Cardiac septum (tissue), 1 donor: Measurements from ENCODE around the gene RASA1. TPM values are rescaled to one million over a fixed set of nuclear protein-coding genes. Genes with fewer than 3 reads are reported as not detected.
A peak's percentile ranks its signal among the peaks of the same experiment; 100 is the strongest.

Experiments used
- DNase-seq: peaks from one replicate; pipeline ENCODE4 v3.0.0-alpha.2; 2020; ENCODE audit warnings: low spot score
- intact Hi-C: fragments of 100-400 bp; cut with DNase I; formaldehyde crosslinking; loops from one replicate; pipeline ENCODE4 v1.14.0; 2022
- total RNA-seq: library from RNA; stranded (reverse); fragmentation: NEBNext Ultra II Directional; extraction: Animal tissue kit (Norgen Biotek cat#: 25700); gene quantifications from one replicate; pipeline ENCODE4 v1.2.1, GENCODE V29; 2021
- donor health status: DM: no; HTN: no; CAD: no.

RASA1 gene
- total RNA-seq, 1 donor from 2014 or later, result 19.2 TPM

DNA sequence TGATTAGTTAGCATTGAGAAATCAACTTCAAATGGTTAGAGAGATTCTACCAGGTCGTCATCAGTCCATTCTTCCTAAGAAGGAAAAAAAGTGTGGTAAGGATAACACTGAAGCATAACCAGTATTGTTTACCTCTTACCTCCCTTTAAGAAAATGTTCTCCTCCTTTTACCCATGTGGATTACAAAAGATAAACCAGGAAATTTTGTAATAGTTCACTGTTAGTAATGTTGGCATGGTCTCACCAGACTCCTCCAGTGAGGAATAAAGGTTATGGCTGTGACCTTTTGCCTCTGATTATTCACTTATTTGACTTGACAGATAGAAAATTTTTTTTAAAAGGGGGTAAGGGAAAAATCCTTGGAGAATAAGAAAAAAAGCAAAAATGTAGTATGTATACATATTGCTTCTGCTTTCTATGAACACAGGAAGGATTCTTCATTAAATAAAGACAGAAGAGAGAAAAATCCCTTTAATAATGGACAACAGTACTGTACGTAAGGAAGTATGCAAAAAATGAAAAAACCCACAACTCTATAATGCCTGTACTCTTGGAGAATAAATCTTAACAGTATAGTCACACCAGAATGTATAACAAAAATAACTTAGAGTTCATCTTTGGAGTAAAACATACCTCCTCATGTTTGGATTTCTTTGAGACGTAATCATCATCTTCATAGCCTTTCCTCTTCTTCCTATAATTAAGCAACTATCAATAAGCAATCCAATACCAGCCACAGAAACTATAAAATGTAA is 126.9 kb downstream of the RASA1 start:
- DNase-seq, result no peak
- intact Hi-C loops, result loop anchor here (5.0 kb wide), 1 partner anchor 327 kb away; no protein-coding TSS in a partner anchor

DNA sequence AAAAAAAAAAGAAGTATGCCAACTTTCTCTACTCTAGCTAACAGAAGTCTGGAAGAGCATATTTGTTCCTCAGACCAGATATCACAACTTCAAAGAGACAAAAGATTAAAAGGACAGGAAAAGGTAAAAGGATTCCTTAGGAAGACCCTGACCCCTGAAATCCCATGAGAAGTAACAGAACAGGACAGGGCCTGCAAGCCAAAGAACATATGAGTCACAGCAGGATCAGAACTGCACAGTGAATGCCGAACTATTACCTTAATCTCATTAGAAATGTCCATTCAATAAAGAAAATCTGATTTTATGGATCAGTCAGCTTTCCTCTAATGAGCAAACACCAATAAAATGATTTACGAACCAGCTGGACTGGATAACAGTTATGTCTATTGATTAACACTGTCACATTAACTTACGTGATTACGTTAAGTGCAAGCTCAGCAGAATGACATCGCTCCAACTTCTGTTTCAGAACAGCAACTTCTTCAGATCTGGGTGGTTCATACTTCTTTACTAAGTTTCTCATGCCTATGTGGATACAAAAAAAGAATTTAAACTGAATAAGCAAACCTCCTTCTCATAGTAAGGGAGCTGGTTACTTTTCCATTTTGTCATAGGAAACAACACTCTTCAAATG is 131.4 kb downstream of the RASA1 start:
- intact Hi-C loops, result loop anchor here (5.0 kb wide), 1 partner anchor 332 kb away; no protein-coding TSS in a partner anchor

DNA sequence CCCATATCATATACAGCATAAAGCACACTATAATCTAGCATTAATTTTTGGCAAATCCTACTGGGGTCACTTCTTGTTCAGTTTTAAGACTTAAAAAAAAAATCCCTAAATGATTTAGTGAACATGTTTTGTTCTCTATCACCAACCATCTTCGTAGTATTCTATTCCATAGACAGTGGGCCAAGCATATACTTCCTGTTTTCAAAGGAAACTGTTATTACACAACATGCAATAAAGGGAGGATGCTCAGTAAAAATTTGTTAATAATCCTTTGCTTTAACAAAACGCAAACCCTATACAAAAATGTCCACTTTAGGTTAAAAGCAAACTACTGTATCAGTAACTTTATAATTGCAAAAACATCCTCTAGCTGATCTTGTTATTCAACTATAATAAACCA is 132.0 kb downstream of the RASA1 start:
- no peak for DNase-seq
- intact Hi-C loops, result loop anchor here (5.0 kb wide), 1 partner anchor 332 kb away; no protein-coding TSS in a partner anchor

More for the DNA sequence above, 131.4 kb downstream of the RASA1 start:
- DNase-seq, result no peak

DNA sequence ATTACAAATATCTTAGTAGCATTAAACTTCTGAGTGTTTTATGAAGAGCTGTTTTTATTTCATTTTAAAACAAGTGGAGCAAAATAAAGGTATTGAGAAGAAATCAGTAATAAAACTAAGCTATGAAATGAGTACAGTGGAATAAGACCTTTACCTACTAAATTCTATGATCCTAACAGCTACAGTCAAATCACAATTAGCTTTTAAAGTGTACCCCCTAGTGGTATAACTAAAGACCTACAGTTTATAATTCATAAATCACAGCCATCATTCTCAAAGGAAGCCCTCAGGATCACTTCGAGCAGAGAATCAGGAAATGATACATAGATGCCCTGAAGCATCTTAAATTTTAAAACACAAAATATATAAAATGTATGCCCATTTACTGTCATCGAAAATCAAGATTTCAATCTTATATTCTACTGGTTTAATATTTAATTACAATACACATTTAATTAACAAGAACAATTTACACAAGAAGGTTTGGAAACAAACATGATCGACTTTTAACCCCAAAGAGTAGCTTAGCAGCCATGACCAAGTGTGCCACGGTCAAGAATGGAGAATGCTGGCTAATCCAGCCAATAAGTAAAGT is 132.7 kb downstream of the RASA1 start:
- intact Hi-C loops, result no loop called here
- DNase-seq, result no peak

DNA sequence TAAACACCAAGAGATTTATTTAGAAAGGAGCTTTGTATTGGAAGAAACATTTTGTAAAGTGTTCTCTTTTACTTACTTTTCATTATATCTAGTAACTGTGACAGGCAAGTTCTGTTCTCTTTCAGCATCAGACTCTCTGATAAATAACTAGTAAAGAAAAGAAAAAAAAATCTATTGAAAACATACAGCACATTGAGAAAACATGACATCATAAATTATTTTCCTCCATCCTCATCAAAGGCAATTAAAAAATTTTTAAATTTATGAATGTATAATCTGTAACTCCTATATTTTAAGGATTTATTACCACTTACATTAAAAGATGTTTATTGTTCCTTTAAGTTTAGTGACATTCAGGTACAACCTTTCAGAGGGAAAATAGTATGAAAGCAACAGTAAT is 133.9 kb downstream of the RASA1 start:
- DNase-seq, result no peak
- intact Hi-C loops, result no loop called here

DNA sequence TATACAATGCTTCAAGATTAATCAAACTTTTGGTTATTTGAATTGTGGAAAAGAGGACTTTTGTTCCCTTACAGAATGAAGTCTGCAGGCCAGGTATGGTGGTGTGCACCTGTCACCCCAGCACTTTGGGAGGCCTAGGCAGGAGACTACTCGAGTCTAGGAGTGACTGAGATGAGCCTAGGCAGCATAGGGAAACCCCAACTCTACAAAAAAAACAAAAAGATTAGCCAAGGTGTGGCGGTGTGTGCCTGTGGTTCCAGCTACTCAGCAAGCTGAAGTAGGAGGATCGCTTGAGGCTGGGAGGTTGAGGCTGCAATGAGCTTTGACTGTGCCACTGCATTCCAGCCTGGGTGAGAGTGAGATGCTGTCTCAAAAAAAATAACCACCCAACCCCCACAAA is 135.7 kb downstream of the RASA1 start:
- no peak for DNase-seq
- intact Hi-C loops, result no loop called here

DNA sequence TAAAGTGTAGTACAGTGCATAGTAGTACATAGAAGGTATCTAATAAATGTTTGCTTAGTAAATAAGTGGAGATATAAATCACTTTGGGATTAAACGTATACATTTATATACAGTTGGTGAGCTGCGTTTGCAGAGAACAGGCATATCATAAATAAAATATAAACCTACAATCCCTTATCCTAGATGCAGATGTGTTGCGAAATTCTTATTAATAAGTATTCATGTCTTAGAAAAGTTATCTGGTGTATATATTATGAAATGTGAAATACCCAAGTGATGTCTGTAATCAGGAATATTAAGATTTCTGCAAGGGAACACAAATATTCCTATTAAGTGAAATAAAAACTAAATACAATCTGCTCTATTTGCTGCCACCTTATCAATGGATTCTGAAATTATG is 136.2 kb downstream of the RASA1 start:
- DNase-seq, result no peak
- intact Hi-C loops, result no loop called here

DNA sequence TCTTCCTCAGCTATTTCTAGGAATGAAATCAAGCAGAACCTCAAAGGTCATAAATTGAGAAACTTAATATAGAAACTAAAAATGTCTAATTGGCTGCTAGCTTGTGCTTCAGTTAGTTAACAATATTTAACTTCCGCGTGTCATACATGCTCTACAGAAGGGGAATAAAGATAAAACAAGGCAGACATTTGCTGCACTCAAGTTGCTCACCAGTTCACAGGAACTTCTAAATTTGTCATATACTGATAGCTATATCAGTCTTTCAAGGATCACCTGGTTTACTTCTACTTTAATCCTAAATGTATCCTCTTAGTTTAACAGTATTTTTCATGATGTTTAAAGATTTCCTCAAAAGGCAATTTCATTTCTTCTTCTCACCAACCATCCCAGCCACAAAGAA is 136.7 kb downstream of the RASA1 start:
- DNase-seq, result no peak
- intact Hi-C loops, result no loop called here

DNA sequence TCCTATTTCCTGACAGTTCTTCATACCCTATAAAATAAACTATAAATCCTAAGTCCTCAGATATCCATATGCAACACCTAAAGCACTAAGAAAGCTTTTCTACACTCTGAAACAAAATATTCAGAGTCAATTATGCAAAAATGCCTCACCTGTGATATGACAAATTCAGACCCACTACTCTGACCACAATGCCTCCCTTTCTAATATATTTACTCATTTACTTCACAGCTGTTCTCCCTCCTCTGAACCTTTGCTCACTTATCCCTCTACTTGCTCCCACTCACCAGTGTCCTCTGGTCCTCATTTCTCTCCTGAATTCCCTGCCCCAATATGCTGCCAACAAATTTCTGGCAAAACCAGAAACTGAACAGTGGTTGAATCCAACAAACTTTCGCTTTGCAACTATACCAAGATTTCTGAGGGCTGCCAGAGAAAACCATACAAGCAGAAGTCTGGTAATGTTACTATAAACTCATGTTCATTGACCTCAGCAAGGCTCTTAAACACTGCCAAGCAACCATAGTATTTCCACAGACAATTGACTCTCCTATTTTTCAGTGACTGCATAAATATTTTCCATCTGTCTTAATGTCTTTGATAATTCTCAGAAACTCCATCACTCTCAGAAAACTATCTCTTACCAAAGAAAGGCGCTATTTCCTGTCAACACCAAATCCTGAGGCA is 137.9 kb downstream of the RASA1 start:
- DNase-seq, result no peak
- intact Hi-C loops, result no loop called here

DNA sequence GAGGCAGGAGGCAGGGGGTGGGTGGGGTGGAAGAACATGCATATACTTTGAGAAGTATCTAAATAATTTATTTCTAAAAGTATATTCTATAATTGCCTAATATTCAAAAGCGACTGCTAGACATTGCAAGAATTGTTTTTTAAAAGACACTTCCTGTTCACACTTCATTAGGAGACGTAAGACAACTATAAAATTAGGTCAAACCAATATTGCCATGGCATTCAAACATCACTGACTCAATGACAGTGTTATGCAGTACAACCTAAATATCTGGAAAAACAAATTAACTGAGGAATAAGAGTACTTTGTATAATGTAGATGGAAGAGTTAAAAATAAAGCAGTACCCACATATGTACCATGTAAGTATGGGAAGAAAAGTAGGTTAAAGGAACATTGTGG is 140.5 kb downstream of the RASA1 start:
- no peak for DNase-seq
- intact Hi-C loops, result no loop called here

DNA sequence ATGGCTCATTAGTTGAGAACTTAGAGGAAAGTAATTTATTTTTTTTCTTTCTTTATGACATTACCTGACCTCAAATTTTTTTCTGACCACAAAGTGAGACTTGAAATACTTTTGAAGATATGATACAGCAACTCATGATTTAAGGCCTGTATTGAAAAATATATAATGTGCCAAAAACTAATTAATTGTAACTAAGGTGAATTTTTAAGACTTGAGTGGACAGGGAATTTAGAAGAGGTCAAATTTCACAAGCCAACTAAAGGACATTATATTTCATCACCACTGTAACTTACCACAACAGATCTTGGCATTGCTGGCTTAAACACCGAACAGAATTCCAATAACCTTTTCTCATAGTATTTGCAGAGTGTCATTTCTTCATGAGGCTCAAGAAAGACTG is 143.2 kb downstream of the RASA1 start:
- no peak for DNase-seq
- intact Hi-C loops, result no loop called here

DNA sequence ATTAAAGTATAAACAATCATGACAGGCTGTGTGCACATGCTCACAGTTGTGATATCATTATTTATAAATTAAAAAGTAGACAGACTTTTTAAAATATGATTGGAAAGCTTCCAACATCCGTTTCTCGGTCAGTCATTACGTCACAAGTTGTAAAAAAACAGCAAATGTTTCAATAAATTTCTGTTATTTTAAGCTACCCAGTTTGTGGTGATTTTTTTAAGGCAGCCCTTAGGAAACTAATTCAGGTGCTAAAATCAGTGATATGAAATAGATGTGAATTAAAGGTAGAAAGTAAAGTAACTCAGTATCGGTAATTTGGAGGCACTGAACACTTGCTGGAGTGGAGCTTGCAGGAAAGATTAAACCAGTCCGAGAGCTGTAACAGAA is 143.9 kb downstream of the RASA1 start:
- no peak for DNase-seq
- intact Hi-C loops, result no loop called here

DNA sequence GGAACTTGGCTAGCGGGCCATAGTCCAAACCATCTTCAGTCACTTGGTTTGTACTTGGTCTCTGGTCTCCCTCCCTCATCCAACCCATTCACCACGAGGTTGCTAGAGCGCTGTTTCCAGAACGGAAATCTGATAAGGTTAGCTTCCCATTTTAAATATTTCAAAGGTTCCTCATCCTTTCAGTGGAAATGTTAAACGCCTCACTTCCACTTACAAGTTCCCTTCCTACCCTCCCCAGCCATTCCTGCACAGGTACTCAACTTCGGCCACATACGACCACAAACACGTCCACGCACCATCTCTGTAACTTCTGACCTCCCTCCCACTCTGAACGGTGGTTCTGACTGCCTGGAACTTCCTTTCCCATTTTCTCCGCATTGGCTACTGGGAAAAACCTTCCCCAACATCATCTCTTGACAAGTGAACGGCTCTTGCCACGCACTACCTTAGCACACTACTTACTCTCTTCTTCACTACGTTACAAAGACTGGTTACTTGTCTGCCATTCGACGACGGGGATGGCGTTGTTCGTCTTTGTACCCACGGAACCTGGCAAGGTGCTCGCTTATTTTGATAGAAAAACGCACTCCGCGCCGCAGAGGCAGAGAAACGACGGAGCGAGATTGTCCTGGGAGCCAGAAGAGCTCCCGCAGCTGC is 144.4 kb downstream of the RASA1 start:
- DNase-seq, result no peak
- intact Hi-C loops, result loop anchor here (1.0 kb wide), 1 partner anchor 145 kb away; the partner anchor contains the start of gene RASA1

DNA sequence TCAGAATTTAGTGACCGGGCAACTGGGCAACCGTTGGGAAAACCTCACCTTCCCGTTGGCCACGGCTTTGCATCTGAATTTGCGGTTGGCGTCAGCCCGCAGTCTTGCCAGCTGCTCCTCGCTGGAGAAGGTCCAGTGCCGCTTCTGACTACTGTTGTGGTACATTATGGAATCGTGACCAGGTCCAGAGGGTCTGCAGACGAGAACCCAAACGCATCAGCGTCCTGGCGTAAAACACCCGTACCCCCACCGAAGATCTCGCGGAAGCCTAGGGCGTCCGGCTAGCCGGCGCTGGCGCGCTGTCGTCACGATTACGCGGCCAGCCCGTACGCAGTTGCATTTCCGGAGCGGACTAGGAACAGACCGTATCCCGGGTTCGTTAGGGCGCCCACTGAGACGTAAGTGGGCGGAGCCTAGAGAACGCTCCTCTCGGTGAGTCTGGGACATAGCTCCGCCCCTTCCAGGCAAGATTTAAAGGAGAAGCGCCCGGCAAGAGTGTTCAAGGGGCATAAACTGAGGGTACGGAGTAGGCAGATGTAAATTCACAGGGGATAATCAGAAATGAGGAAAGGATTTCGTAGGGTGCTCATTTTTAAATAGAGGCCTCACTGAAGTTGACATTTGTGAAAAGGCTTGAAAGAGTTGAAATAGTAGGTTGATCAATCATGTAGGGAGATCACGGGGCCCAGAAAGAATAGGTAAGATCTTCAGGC is 145.1 kb downstream of the RASA1 start, which contains the start of gene CCNH:
Gene CCNH (minus strand): TSS at position 301 of the 713 bp plus-strand sequence. CDS start 136 bp downstream, at position 165.
- DNase-seq, result peak; percentile 99
- intact Hi-C loops, result loop anchor here (1.0 kb wide), 1 partner anchor 145 kb away; the partner anchor contains the start of gene RASA1

DNA sequence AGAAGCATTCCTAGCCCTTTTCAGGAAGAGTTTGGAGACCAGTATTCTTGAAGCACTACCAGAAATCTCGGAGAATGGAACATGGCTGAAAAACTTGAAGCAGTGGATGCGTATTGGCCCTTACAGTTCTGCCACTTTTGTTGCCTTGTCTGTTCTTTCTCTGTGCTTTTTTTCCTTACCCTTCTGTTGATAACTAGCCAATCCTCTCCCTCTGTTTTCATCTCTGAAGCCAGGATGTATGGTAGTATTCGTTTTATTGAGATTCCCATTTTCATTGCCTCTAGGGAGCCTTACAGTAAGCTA is 145.6 kb downstream of the RASA1 start:
- intact Hi-C loops, result no loop called here
- no peak for DNase-seq

DNA sequence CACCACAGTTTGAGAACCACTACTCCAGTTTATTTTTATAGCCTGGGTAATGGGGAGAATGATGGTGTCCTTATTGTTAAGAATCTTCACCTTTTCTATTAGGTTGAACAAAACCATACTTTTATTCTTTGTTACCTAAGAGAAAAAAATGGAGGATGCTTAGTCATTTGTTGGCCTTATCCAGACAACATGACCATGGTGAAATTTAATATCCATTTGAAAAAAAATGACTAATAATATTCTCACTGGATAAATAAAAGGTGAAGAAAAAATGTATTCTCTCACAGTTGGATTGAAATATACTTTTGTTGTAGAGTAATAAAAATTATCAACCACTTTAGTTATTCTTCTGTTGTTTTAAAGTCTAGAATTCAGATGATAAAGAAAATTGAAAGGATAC is 150.8 kb downstream of the RASA1 start:
- no peak for DNase-seq

DNA sequence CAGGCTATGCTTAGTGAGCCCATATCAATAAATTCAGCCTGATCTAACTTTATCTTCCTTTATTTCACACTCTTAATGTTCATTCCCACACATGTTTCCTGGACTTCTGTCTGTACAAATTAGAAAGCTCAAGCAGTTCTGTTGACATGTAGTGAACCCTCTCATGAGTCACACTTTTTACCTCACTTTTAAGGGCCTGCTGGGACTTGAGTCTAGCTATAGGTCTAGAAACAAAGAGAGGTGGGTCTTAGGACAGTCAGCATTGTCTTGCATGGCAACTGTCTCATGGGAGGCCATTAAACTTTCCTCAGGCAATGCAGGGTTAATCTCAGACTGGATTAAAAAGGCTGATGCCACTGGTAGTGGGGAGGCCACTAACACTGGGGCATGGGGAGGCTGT is 153.6 kb downstream of the RASA1 start:
- intact Hi-C loops, result loop anchor here (10.0 kb wide), 1 partner anchor 1263 kb away; no protein-coding TSS in a partner anchor
- DNase-seq, result no peak

More for the DNA sequence above, 150.8 kb downstream of the RASA1 start:
- intact Hi-C loops, result no loop called here

DNA sequence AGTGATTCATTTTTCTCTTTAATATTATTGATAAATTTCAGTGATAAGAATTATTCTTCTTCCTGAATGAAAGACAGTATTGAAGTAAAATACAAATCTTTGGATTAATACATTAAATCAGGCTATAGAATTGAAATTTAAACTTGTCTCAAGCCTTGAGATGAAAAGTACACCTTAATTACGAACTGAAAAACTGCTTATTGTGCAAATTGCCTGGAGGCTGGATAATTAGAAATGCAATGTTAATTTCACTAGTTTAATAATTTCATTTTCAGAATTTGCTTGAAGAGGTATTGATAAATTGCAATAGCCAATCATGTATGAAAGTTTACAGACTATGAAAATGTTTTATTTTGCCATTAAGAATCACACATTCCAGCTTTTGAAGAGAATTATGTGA is 156.1 kb downstream of the RASA1 start:
- intact Hi-C loops, result loop anchor here (10.0 kb wide), 1 partner anchor 1261 kb away; no protein-coding TSS in a partner anchor
- DNase-seq, result no peak
